IPS DF 4.7 (cell line): ENCODE results near the gene LAIR2.
"Not testable (repeated sequence)": the region's sequence is repeated elsewhere in the genome, so short reads cannot be mapped to it uniquely, and the experiment has no call there.

Experiments used
- DNase-seq: peaks from one replicate; pipeline ENCODE4 v3.0.0-alpha.2; 2013; ENCODE audit warnings: low spot score; ENCODE audit errors: extremely low read depth

Gene LAIR2

DNA sequence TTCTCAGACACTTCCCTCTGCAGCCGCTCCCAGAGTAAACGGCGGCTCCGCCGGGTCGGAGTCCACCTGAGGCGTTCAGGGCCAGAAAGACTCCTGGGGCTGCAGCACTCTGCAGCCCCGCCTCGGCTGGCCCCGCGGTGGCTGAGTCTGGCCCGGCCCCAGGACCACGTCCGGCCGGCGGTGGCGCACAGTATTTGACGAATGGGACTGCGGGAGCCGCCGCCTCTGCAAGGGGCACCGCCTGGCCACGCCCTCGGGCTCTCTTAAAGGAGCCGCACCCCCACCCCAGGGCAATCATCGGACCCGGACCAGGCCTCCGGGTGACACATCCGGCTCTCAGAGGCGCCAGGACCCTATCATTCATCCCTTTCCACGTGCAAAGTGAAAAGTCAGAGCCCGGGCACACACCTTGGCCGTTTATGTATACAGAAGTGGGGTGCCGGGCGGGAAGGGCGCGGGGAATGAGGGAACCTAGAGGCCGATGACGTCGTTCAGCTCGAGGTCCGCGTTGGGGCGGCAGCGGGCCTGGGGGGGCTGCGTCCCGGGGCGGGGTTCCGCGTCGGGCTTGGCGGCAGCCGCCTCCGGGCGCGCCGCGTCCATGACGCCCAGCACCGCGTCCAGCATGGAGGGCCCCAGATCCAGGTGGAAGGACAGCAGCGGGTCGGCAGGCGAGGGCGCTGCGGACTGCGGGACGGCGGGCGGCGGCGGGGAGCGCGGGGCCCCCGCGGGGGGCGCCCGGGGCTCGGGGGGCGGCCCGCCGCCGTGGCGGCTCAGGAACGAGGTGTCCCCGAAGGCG is 37.8 kb upstream of the LAIR2 start:
- no peak for DNase-seq

DNA sequence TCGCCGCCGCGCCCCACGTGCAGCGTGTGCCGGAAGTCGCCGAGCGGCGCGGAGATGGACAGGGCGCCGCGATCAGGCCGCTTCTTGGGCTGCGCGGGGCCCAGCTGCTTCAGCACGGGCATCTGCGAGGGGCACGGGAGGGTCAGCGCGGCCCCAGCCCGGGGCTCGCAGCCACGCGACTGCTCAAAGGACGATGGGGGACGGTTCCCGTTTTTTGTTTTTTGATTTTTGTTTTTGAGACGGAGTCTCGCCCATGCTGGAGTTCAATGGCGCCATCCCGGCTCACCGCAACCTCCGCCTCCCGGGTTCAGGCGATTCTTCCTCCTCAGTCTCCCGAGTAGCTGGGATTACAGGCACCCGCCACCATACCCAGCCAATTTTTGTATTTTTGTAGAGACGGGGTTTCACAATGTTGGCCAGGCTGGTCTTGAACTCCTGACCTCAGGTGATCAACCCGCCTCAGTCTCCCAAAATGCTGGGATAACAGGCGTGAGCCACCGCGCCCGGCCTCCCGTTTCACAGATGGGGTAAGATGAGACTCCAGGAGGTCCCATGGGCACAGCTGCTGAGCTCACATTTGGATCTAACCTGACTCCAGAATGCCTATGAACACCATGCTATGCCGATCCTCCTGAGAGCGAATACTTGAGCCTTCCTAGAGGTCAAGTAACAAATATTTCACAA is 37.1 kb upstream of the LAIR2 start:
- DNase-seq, result no peak

DNA sequence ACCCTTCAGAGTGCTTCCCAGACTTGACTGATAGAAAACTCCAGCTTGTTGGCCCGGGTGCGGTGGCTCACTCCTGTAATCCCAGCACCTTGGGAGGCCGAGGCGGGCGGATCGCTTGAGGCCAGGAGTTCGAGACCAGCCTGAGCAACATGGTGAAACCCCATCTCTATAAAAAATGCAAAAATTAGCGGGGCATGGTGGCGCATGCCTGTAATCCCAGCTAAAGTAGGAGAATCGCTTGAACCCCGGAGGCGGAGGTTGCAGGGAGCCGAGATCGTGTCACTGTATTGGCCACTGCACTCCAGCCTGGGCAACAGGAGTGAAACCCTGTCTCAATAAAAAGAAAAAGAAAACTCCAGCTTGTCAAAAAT is 36.5 kb upstream of the LAIR2 start:
- not testable (repeated sequence) for DNase-seq

DNA sequence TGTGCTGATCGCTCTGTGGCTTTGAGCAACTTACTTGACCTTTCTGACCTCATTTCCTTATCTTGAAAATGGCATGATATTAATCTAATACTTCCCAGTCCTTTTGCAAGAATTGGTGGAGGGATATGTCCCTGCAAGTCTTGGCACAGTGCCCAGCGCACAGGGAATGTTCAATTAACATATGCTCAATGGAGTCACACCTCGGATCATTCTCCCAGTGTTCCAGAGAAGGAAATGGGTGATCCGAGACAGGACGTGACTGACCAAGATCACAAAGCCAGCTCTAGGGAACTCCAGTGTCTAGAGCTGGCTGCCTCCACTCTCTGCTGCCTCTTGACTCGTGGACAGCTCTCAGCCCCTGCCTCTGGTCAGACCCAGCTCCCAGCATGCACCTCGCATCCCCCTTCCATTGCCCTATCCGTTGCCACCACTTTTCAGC is 33.1 kb upstream of the LAIR2 start:
- no peak for DNase-seq

DNA sequence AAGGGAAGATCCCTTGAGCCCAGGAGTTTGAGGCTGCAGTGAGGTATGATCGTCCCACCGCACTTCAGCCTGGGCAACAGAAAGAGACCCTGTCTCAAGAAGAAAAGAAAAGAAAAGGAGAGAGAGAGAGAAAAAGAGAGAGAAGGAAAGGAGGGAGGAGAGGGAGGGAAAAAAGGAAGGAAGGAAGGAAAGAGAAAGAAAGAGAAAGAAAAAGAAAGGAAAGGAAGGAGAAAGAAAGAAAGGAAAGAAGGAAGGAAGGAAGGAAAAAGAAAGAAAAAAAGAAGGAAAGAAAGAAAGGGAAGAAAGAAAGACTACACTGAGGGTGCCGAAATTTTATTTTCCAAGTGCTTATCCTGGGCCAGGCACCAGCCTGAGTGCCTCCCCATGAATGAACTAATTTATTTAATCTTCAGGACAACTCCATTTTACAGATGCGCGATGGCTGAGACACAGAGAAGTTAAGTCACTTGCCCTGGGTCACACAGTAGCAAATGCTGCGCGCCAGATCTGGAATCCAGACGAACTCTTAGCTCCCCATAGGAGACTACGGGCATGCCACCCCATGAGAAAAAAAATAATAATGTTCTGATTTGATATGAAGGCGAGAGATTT is 32.2 kb upstream of the LAIR2 start:
- DNase-seq, result no peak

DNA sequence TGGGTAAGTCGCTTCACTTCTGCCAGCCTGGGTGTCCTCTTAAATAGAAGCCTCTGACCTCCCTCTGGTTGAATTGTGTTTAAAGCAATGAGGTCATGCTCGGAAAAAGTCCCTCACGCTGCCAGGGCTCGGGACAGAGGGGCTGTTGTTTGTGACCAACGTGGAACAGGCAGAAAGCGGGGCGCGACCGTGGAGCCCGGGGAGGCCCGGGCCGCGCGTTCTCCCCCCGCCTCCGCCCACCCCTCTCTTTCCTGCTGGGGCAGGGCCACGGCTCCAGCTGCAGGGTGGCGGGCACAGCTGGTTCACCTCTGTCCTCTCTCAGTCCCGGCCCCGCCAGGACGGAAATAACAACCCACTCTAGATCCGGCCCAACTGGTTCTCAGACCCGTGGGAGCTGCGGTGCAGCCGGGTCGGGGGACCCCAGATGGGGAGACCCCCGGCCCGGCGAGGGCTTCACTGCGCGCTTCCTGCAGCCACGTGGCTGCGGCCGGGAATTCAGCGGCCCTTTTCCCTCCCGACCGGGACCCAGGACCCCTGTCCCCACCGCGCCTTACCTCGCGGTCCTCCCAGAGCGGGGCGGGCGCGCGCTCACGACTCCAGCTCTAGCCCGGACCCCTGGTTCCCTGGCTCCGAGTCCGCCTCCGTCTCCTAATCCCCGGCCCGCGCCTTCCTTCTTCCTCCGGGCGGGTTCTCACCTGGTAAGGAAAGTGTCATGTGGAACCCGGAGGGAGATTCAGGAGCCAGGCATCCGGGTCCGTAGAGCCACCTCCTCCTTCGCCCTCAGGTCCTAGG is 31.4 kb upstream of the LAIR2 start:
- DNase-seq, result no peak

DNA sequence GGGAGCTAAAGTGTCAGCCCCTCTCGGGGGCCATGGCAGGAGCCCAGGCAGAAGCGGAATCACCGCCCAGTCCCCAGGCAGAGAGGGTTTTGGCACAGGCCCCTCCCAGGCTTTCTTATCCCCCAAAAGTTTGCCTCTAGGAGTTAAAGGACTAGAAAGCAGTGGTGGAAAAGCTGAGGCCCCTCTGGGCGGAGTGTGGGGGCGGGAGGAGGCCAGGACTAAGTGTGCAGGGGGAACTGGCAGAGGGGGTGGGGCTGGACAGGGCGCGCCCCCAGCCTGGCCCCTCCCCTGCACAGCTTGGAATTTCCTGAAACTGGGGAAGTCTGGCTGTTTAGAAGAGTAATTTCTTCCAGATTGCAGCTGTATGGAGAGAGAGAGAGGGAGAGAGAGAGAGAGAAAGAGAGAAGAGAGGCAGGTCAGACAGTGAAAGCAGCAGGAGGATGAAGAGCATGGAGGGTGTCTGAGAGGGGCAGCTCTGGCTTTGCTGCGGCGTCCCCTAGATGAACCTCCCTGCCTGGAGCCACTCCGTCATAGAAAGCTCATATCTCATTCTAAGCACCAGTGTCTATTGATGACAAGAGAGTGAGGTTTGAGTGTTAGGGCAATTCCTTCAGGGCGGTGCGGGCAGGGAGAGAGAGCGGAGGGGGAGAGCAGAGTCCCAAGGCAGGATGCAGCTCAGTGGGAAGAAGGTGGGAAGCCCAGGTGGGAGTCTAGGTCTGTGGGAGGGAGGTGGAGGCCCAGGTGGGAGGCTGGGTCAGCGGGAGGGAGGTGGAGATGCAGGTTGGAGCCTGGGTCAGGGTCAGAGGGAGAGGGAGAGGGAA is 29.4 kb upstream of the LAIR2 start, which contains the start of gene CDC42EP5:
TSS of gene CDC42EP5 (minus strand) at position 226 of the 821 bp plus-strand sequence. CDS start 7,749 bp downstream, outside the sequence.
- DNase-seq, result no peak

DNA sequence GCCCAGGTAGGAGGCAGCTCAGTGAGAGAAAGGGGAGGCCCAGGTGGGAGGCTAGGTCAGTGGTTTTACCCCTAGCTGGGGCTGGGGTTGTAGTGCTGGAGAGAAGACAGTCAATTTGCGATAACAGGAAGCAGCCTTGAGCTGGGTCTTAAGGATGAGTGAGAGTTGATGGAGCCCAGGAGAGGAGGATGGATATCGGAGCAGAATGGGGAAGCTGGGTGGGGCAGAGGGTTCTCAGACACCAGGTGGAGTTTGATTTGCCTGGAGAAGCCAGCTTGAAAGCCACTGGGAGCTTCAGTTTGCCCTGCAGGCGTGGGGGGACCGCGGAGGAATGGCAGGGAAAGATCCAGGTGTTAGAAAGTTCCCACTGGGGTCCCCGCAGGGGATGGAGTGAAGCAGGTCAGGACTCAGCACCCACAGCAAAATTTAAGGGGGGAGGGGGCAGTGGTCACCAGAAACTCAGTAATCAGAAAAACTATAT is 28.7 kb upstream of the LAIR2 start:
- DNase-seq, result no peak

DNA sequence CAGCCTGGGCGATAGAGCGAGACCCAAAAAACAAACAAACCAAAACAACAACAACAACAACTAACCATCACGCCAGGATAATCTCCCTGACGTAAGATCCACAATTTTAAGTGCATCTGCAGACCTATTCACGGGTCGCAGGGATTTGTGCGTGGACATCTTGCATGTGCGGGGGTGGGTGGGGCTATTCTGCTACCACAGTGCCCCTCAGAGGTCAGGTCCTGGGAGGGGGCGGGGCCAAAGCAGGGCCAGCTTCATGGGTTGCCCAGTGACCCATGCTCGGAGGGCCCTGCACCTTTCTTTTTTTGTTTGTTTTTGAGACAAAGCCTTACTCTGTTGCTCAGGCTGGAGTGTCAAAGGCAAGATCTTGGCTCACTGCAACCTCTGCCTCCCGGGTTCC is 26.9 kb upstream of the LAIR2 start:
- DNase-seq, result no peak

DNA sequence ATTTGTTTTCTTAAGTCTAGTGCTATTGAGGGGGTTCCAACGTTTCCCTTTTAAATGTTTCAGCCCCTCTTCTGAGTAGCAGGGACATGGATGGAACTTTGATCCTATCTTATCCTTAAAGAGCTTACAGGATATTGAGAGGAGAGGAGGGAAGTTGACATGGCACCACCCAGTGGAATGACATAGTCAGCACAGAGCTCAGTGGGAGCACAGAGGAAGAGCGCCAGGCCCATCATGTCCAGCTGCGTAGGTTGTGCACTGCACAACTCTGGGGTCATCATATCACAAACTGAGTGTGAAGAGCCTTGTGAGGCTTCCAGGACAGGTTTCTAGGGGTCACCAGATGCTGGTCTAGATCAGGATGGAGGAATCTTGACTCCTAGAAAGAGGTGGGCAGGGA is 25.0 kb upstream of the LAIR2 start:
- DNase-seq, result no peak

DNA sequence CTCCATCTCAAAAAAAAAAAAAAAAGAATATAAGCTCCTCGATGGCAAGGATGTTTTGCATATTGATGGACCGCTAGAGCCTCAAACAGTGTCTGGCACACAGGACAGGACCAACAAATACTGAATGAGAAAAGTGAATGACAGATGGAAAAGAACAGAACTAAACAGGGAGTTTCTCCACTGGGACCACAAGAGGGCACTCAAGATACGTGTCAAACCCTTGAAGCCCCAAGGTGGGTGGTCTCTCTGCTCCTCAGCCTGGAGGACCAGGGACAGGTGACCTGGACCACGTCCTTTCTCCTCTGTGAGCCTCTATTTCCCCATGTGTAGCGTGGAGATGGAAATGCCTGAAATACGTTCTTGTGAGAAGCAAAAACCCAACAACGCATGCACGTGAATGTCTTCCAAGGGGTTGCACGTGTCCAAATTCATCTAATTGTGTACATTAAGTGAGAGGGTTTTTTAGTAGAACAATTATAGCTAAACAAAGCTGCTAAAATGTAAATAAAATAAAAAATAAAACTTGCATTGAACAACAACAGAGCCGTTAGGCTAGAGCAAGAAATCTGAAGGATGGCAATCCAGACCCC is 23.9 kb upstream of the LAIR2 start:
- DNase-seq, result no peak

DNA sequence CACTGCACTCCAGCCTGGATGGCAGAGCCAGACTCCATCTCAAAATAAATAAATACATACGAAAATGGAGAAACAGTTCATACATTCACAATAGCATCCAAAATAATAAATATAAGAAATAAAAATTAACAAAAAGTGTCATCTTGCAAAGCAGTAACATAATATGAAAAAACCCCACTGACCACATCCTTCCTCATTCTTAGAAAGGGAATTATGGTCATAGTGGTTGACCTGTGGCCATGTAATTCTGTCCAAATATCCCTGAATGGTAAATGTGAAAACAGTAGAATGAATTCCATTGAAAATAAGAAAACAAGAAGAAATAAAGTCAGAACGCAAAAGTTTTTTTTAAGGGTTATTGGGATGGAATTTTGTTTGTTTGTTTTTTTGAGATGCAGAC is 22.6 kb upstream of the LAIR2 start:
- no peak for DNase-seq

DNA sequence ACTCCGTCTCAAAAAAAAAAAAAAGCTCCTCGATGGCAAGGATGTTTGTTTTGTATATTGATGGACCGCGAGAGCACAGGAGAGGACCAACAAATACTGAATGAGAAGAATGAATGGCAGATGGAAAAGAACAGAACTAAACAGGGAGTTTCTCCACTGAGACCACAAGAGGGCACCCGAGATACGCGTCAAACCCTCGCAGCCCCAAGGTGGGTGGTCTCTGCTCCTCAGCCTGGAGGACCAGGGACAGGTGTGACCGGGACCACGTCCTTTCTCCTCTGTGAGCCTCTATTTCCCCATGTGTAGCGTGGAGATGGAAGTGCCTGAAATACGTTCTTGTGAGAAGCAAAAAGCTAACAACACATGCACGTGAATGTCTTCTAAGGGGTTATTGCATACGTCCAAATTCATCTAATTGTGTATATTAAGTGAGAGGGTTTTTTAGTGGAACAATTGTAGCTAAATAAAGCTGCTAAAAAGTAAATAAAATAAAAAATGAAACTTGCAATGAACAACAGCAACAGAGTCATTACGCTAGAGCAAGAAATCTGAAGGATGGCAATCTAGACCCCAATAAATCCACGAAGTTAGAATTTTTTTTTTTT is 21.2 kb upstream of the LAIR2 start:
- DNase-seq, result no peak

DNA sequence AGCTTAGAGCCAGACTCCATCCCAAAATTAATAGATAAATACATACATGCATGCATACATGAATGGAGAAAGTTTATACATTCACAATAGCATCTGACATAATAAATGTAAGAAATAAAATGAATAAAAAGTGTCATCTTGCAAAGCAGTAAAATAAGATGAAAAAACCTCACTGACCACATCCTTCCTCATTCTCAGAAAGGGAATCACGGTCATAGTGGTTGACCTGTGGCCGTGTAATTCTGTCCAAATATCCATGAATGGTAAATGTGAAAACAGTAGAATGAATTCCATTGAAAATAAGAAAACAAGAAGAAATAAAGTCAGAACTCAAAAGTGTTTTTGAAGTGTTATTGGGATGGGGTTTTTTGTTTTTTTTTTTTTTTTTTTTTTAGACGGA is 19.7 kb upstream of the LAIR2 start:
- DNase-seq, result no peak

DNA sequence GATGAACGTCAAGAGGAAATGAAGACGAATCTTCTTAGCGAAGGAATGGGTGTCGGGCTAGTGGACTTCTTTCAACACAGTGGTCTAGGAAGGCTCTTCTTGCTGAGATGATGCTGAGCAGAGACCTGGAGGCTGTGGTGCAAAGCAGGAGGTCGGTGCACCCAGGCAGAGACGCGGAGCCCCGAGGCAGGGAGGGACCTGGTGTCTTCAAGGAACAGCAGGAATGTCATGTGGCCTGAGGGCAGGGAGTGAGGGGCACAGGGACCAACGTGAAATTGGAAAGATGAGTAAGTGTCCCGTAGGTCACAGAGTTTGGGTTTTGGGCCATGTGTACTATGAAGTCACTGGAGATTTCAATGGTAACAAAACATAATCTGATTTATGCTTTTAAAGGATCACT is 18.2 kb upstream of the LAIR2 start:
- DNase-seq, result no peak

DNA sequence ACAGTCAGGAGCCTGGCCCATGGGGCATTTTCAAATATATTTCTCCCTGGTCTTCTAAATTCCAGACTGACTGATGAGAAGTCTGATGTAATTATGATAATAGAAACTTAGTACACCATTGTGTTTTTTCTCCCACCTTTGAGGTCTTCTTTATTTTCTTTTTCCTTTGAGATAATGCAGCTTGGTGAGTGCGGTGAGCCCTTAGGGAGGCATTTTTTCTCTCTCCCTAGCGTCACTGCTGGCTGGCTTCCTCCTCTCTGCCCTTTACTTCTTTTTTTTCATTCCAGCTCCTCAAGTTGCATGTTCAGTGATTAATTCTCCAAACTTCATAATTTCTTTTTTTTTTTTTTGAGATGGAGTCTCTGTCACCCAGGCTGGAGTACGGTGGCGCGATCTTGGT is 16.8 kb upstream of the LAIR2 start:
- DNase-seq, result no peak

DNA sequence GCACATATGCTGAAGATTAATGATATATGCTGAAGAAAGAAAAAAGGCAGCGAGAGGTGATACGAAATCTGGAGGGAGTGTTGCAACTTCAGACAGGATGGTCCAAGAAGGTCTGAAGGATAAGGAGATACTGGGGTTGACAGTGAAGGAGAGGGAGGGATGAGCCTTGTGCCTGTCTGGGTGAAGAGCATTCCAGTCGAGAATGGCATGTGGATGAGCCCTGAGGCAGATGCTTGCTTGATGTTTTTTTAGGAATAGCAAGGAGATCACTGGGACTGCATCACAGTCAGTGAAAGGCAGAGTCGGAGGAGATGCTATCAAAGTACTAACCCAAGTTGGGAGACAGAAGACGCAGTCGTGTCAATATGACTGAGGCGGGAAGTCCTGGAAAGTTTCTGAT is 13.3 kb upstream of the LAIR2 start:
- DNase-seq, result no peak

DNA sequence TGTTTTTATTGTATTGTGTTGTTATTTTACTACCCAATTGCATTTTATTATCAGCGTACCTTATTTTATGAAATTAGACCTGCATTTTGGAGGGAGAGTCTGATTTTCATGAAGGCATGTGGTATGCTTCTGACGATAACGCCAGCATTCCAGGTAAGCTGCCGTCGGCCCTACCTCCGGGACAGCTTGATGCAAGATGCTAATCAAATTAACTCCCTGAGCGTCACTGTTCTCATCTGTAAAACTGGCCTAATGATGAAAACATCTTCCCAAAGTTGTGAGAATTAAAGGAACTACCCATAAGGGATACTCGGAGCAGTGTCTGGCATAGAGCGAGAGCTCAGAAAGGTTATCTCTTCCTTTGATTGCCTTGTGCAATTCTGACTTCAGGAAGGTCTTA is 12.9 kb upstream of the LAIR2 start:
- no peak for DNase-seq

DNA sequence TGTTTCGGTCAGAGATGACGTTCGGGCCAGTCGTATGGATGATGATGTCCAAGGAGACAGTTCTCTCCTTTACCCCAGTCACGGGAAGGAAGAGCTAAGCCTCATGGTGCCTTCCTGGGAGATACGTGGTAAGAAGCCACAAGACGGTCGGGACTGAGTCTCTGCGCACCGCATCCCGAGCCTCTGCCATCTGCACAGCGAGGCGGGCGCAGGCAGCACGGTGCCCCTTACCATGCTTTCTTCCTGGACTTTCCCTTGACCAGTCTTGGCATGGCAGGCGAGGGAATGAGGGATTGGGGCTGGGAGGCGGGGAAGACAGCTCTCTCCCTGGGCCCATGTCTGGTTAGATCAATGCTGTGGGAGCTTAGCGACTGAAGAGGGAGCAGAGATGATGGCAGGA is 10.1 kb upstream of the LAIR2 start:
- DNase-seq, result no peak

DNA sequence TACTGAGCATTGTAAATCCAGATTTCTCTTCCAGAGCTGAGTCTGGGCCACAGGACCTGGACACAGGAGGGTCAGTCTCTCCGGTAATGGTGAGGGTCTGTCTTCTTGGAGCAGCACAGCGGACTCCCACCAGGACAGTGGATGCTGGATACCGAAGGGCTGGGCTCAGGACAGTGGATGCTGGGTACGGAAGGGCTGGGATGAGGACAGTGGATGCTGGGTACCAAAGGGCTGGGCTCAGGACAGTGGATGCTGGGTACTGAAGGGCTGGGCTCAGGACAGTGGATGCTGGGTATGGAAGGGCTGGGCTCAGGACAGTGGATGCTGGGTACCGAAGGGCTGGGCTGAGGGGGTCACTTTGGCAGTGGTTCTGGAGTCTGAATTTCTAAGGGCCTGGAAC is 9.6 kb upstream of the LAIR2 start:
- not testable (repeated sequence) for DNase-seq
